GM12878 (cell line): Measurements from ENCODE around the gene PPP1R13B. TPM values are rescaled to one million over a fixed set of nuclear protein-coding genes. Genes with fewer than 3 reads are reported as not detected.

Source experiments
- ATAC-seq: fragments of 200-7000 bp; cut with Tn5 transposase; 3 replicates; pipeline ENCODE4 v1.9.1; 2020; ENCODE audit warnings: mild to moderate bottlenecking, moderate library complexity
- BruUV-seq: library from RNA; stranded (reverse); fragments of 400-500 nt; replicated peaks from 2 replicates; lab custom pipeline; 2021; lab: Mats Ljungman, UMichigan
- CTCF ChIA-PET: fragments of 300-600 bp; sonication (Branson Sonifier 250); formaldehyde crosslinking; extraction: SDS; loops from one replicate; lab custom pipeline; 2021; ENCODE audit warnings: inconsistent platforms; lab: Yijun Ruan, JAX
- POLR2A ChIA-PET: fragments of 350-600 bp; formaldehyde crosslinking; extraction: SDS; loops from one replicate; lab custom pipeline; 2021; ENCODE audit warnings: inconsistent platforms; lab: Charles Lee
- RAD21 ChIA-PET: fragments of 300-600 bp; sonication (Branson Sonifier 250); formaldehyde crosslinking; loops from one replicate; lab custom pipeline; 2023; ENCODE audit warnings: antibody characterized with exemption; ENCODE audit not compliant: unreplicated experiment; lab: Charles Lee
- SMC1A ChIA-PET: fragments of 300-600 bp; sonication (Branson Sonifier 250); formaldehyde crosslinking; loops from one replicate; lab custom pipeline; 2023; ENCODE audit not compliant: unreplicated experiment, uncharacterized antibody; lab: Charles Lee
- DNase-seq: peaks from one replicate; pipeline ENCODE4 v3.0.0-alpha.2; 2011; ENCODE audit warnings: low read depth, low spot score
- FAIRE-seq: peaks from 3 replicates; lab custom pipeline; 2011; peaks lifted over from hg19 to GRCh38; lab: Jason Lieb, UNC
- H2AFZ ChIP-seq: 2 replicates; pipeline ENCODE4 v1.6.0; 2011; ENCODE audit warnings: low read depth, low read length, control low read depth; ENCODE audit not compliant: control insufficient read depth
- H3K27ac ChIP-seq: 2 replicates; pipeline ENCODE4 v1.5.1; 2011; ENCODE audit warnings: control low read depth; ENCODE audit not compliant: control insufficient read depth, insufficient read depth
- H3K27me3 ChIP-seq, 2 experiments: replicated peaks in 1 of 2; 2 replicates each; pipeline versions ENCODE4 v1.6.0 to v1.6.1; 2011; ENCODE audit warnings: low read length in 1 of 2; ENCODE audit not compliant: control insufficient read depth in 2 of 2, insufficient read depth in 2 of 2
- H3K36me3 ChIP-seq, 2 experiments: 2 replicates each; pipeline ENCODE4 v1.5.1; 2011; ENCODE audit warnings: low read length in 1 of 2; ENCODE audit not compliant: control insufficient read depth in 2 of 2, insufficient read depth in 2 of 2
- H3K4me1 ChIP-seq: 2 replicates; pipeline ENCODE4 v1.6.1; 2011; ENCODE audit warnings: mild to moderate bottlenecking, low read length, moderate library complexity, mixed read lengths; ENCODE audit not compliant: control insufficient read depth, insufficient read depth
- H3K4me2 ChIP-seq: 2 replicates; pipeline ENCODE4 v1.6.0; 2011; ENCODE audit warnings: control low read depth; ENCODE audit not compliant: control insufficient read depth, insufficient read depth
- H3K4me3 ChIP-seq: fragments of 200-600 bp; sonication (generic); 2 replicates; pipeline ENCODE4 v1.5.1; 2016
- H3K79me2 ChIP-seq: 2 replicates; pipeline ENCODE4 v1.6.0; 2011; ENCODE audit warnings: low read length; ENCODE audit not compliant: control insufficient read depth, insufficient read depth
- H3K9ac ChIP-seq: 2 replicates; pipeline ENCODE4 v1.8.0; 2011; ENCODE audit warnings: low read length, control low read depth, mixed read lengths; ENCODE audit not compliant: control insufficient read depth, insufficient read depth
- H3K9me3 ChIP-seq: replicated peaks from 3 replicates; pipeline ENCODE4 v1.5.1; 2011; ENCODE audit warnings: mild to moderate bottlenecking, low read length; ENCODE audit not compliant: control insufficient read depth, insufficient read depth
- H4K20me1 ChIP-seq: 2 replicates; pipeline ENCODE4 v1.6.0; 2011; ENCODE audit not compliant: control insufficient read depth, insufficient read depth
- ASH2L ChIP-seq: fragments of 300-600, 200-600 bp; sonication (generic); IDR thresholded peaks from 2 replicates; pipeline ENCODE4 v1.6.1; 2017; ENCODE audit warnings: low read depth, mild to moderate bottlenecking, borderline replicate concordance
- BACH1 ChIP-seq: fragments of 450-650 bp; IDR thresholded peaks from 2 replicates; pipeline ENCODE4 v1.6.1; 2017; ENCODE audit warnings: mild to moderate bottlenecking, borderline replicate concordance
- CBFB ChIP-seq: IDR thresholded peaks from 2 replicates; pipeline ENCODE4 v1.6.1; 2016; ENCODE audit warnings: antibody characterized with exemption, low read depth
- DPF2 ChIP-seq: fragments of 450-650 bp; IDR thresholded peaks from 2 replicates; pipeline ENCODE4 v1.6.1; 2017; ENCODE audit warnings: mild to moderate bottlenecking
- FOS ChIP-seq: IDR thresholded peaks from 3 replicates; pipeline ENCODE4 v1.6.1; 2011; ENCODE audit warnings: borderline replicate concordance; ENCODE audit not compliant: insufficient read length; ENCODE audit errors: extremely low read depth
- FOXK2 ChIP-seq: fragments of 450-650 bp; IDR thresholded peaks from 2 replicates; pipeline ENCODE4 v1.6.1; 2017; ENCODE audit warnings: mild to moderate bottlenecking, moderate library complexity
- MEF2A ChIP-seq: IDR thresholded peaks from 2 replicates; pipeline ENCODE4 v1.6.1; 2011; ENCODE audit warnings: low read depth, mild to moderate bottlenecking, low read length, moderate library complexity; ENCODE audit not compliant: insufficient read depth
- NFYB ChIP-seq: IDR thresholded peaks from 2 replicates; pipeline ENCODE4 v1.6.1; 2011; ENCODE audit warnings: low read depth, mild to moderate bottlenecking, low read length, improper control_type of control experiment, moderate library complexity; ENCODE audit not compliant: insufficient read depth
- POU2F2 ChIP-seq: IDR thresholded peaks from 3 replicates; pipeline ENCODE4 v1.6.1; 2011; ENCODE audit warnings: low read depth, mild to moderate bottlenecking, low read length, borderline replicate concordance
- RAD21 ChIP-seq: IDR thresholded peaks from 2 replicates; pipeline ENCODE4 v1.6.1; 2011; ENCODE audit warnings: mild to moderate bottlenecking, low read depth, low read length, moderate library complexity; ENCODE audit not compliant: insufficient read depth
- RBBP5 ChIP-seq: fragments of 200-600 bp; sonication (generic); conservative IDR thresholded peaks from 2 replicates; pipeline ENCODE4 v1.6.1; 2016
- RUNX3 ChIP-seq: IDR thresholded peaks from 2 replicates; pipeline ENCODE4 v1.6.1; 2012; ENCODE audit warnings: low read length, inconsistent platforms
- TCF3 ChIP-seq: IDR thresholded peaks from 2 replicates; pipeline ENCODE4 v1.6.1; 2012; ENCODE audit warnings: low read depth, mild to moderate bottlenecking, low read length, borderline replicate concordance; ENCODE audit not compliant: insufficient read depth
- USF1 ChIP-seq: IDR thresholded peaks from 2 replicates; pipeline ENCODE4 v1.6.1; 2011; ENCODE audit warnings: borderline replicate concordance, low read depth, mild to moderate bottlenecking, moderate library complexity, mixed read lengths, low read length; ENCODE audit not compliant: insufficient read depth; ENCODE audit errors: extremely low read length
- WRNIP1 ChIP-seq: IDR thresholded peaks from 2 replicates; pipeline ENCODE4 v1.6.1; 2011; ENCODE audit warnings: low read depth, low read length, improper control_type of control experiment, borderline replicate concordance
- WGBS: methylation state at CpG from one replicate; pipeline ENCODE4 v1.1.6; 2016; ENCODE audit warnings: low lambda C conversion rate; ENCODE audit not compliant: insufficient replicate concordance, insufficient coverage; ENCODE audit errors: missing lambda C conversion rate; 5-methylcytosine and 5-hydroxymethylcytosine counted together
- in situ Hi-C: fragments of 300-500 bp; cut with MboI; formaldehyde crosslinking; loops from 9 replicates; pipeline ENCODE4 v1.14.3; 2018; ENCODE audit warnings: mixed read lengths
- intact Hi-C: fragments of 100-400 bp; cut with micrococcal nuclease; formaldehyde crosslinking; loops from one replicate; pipeline ENCODE4 v1.14.2; 2022; ENCODE audit not compliant: unreplicated experiment
- polyA plus RNA-seq, 11 experiments: library from polyadenylated mRNA; depleted of rRNA in 4 of 11; unstranded in 6 of 11; stranded (reverse) in 5 of 11; fragments of >200 nt; fragmentation: Nextera tagmentation in 4 of 11; fragmentation: Illumina TruSeq in 1 of 11; extraction: Ambion mirVana in 4 of 11; extraction: Trizol in 1 of 11; gene quantifications; 1 replicate in 1 of 11; 2 replicates in 10 of 11; pipeline versions ENCODE4 v1.2.1 to v1.2.3, GENCODE V29; 2011 to 2016; ENCODE audit warnings: inconsistent platforms in 2 of 11, missing spikeins in 2 of 11, low read depth in 1 of 11
- total RNA-seq, 4 experiments: library from RNA; depleted of rRNA in 3 of 4; stranded (reverse); fragments of >200 nt in 3 of 4; fragmentation: Illumina TruSeq in 1 of 4; extraction: Trizol in 1 of 4; gene quantifications; 2 replicates each; pipeline versions ENCODE4 v1.2.1 to v1.2.3, GENCODE V29; 2013 to 2021
- TF ChIP-seq, protein P1 (sequence below): IDR thresholded peaks from 2 replicates; pipeline ENCODE4 v1.6.1; 2011; ENCODE audit warnings: low read depth, low read length, improper control_type of control experiment, borderline replicate concordance
- TF ChIP-seq, protein P2 (sequence below): fragments of 450-650 bp; IDR thresholded peaks from 2 replicates; pipeline ENCODE4 v1.6.1; 2014; ENCODE audit warnings: mild to moderate bottlenecking

PPP1R13B gene
- total and polyA plus RNA-seq, 10 of the 15 experiments (the other 5 are each of a cell fraction or from before 2014, with no cell fraction given), result 0.16 to 8.1 (median 3.2) TPM

GRCh38 chr14:103880348-103881267, 33.2 kb upstream of the PPP1R13B start:
- Histone ChIP-seq H3K36me3 (no peaks in the 10 kb centered on the region), H2AFZ (no peak overlapping the region), H3K27me3 (peaks cover 0 to 3% of the 10 kb centered on the region in 2 experiments; a peak in 2 of 4 replicates), H3K9me3 (no peaks in the 10 kb centered on the region), H4K20me1 (no peaks in the 10 kb centered on the region), H3K79me2 (no peaks in the 10 kb centered on the region), H3K4me3 (no peak overlapping the region), H3K27ac (no peak overlapping the region), H3K9ac (no peak overlapping the region), H3K4me2 (no peak overlapping the region), H3K4me1 (no peaks in the 10 kb centered on the region)
- DNase-seq, result no peak
- ChIA-PET CTCF (interaction anchor here (1.1 to 1.3 kb wide), 2 partner anchors 20 to 72 kb away, joined by 3 to 6 read pairs; no protein-coding TSS in a partner anchor), POLR2A (no interaction called here), SMC1A (interaction anchor here (0.5 to 0.7 kb wide), 3 partner anchors 51 to 75 kb away, joined by 3 read pairs; no protein-coding TSS in a partner anchor), RAD21 (interaction anchor here (0.7 kb wide), 1 partner anchor 72 kb away, joined by 3 read pairs; no protein-coding TSS in a partner anchor)
- WGBS, result 20% methylated on average over 23 of the region's 23 CpGs
- intact Hi-C loops (no loop called here), in situ Hi-C loops (no loop called here)
- FAIRE-seq, result no peak
- BruUV-seq, result no TSS peak
- ATAC-seq, result no peak
- no peak for TF ChIP-seq NFYB
- no peak for TF ChIP-seq USF1
- TF ChIP-seq POU2F2, result no peak
- TF ChIP-seq MEF2A, result no peak
- no peak for TF ChIP-seq WRNIP1
- no peak for TF ChIP-seq DPF2
- TF ChIP-seq BACH1, result no peak
- TF ChIP-seq RAD21, result no peak
- TF ChIP-seq FOXK2, result no peak
- TF ChIP-seq FOS, result no peak
- no peak for TF ChIP-seq RUNX3
- TF ChIP-seq, protein P1, sequence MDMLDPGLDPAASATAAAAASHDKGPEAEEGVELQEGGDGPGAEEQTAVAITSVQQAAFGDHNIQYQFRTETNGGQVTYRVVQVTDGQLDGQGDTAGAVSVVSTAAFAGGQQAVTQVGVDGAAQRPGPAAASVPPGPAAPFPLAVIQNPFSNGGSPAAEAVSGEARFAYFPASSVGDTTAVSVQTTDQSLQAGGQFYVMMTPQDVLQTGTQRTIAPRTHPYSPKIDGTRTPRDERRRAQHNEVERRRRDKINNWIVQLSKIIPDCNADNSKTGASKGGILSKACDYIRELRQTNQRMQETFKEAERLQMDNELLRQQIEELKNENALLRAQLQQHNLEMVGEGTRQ, result no peak
- no peak for TF ChIP-seq ASH2L
- no peak for TF ChIP-seq TCF3
- TF ChIP-seq, protein P2, sequence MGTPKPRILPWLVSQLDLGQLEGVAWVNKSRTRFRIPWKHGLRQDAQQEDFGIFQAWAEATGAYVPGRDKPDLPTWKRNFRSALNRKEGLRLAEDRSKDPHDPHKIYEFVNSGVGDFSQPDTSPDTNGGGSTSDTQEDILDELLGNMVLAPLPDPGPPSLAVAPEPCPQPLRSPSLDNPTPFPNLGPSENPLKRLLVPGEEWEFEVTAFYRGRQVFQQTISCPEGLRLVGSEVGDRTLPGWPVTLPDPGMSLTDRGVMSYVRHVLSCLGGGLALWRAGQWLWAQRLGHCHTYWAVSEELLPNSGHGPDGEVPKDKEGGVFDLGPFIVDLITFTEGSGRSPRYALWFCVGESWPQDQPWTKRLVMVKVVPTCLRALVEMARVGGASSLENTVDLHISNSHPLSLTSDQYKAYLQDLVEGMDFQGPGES, result no peak
- TF ChIP-seq RBBP5, result no peak
- TF ChIP-seq CBFB, result no peak
